Measurements from ENCODE around the gene DNAH17. TPM values are rescaled to one million over a fixed set of nuclear protein-coding genes. Genes with fewer than 3 reads are reported as not detected.

DNAH17 gene
- total RNA-seq, 1 donor from 2014 or later = 0.54 TPM

GRCh38 chr17:78581304-78581703 lies 4.1 kb upstream of the DNAH17 start:
- DNase-seq (ENCODE audit: extremely low spot score, unreplicated experiment) = no peak
- no peak for TF ChIP-seq CTCF (IDR thresholded peaks at IDR 0.05)
- Mint-ChIP-seq H3K4me1 (ENCODE audit: unreplicated experiment) (no peaks in the 10 kb centered on the region), H3K27ac (ENCODE audit: unreplicated experiment) (no peak overlapping the region), H3K27me3 (ENCODE audit: unreplicated experiment) (no peaks in the 10 kb centered on the region), H3K9me3 (ENCODE audit: unreplicated experiment) (no peaks in the 10 kb centered on the region), H3K36me3 (ENCODE audit: unreplicated experiment) (no peaks in the 10 kb centered on the region), H3K4me3 (ENCODE audit: unreplicated experiment) (no peak overlapping the region)

- Mint-ChIP-seq H3K4me3 (ENCODE audit: unreplicated experiment) (no peak overlapping the region), H3K36me3 (ENCODE audit: unreplicated experiment) (no peaks in the 10 kb centered on the region), H3K27me3 (ENCODE audit: unreplicated experiment) (no peaks in the 10 kb centered on the region), H3K4me1 (ENCODE audit: unreplicated experiment) (no peaks in the 10 kb centered on the region), H3K27ac (ENCODE audit: unreplicated experiment) (no peak overlapping the region), H3K9me3 (ENCODE audit: unreplicated experiment) (no peaks in the 10 kb centered on the region)
- TF ChIP-seq CTCF (IDR thresholded peaks at IDR 0.05) = no peak
- no peak for DNase-seq (ENCODE audit: extremely low spot score, unreplicated experiment)
Observed at GRCh38 chr17:78580277-78580804, 3.1 kb upstream of the DNAH17 start.

GRCh38 chr17:78576389-78577112 lies 645 bp downstream of the DNAH17 start:
- DNase-seq (ENCODE audit: extremely low spot score, unreplicated experiment) = no peak
- no peak overlapping the region for H3K4me3 Mint-ChIP-seq (ENCODE audit: unreplicated experiment)
- H3K9me3 Mint-ChIP-seq (ENCODE audit: unreplicated experiment) = no peaks in the 10 kb centered on the region
- no peaks in the 10 kb centered on the region for H3K27me3 Mint-ChIP-seq (ENCODE audit: unreplicated experiment)
- no peak for TF ChIP-seq CTCF (IDR thresholded peaks at IDR 0.05)
- no peaks in the 10 kb centered on the region for H3K36me3 Mint-ChIP-seq (ENCODE audit: unreplicated experiment)
- H3K4me1 Mint-ChIP-seq (ENCODE audit: unreplicated experiment) = no peaks in the 10 kb centered on the region
- no peak overlapping the region for H3K27ac Mint-ChIP-seq (ENCODE audit: unreplicated experiment)

GRCh38 chr17:78575899-78576298 lies 1.3 kb downstream of the DNAH17 start:
- no peak overlapping the region for H3K27ac Mint-ChIP-seq (ENCODE audit: unreplicated experiment)
- TF ChIP-seq CTCF (IDR thresholded peaks at IDR 0.05) = no peak
- DNase-seq (ENCODE audit: extremely low spot score, unreplicated experiment) = no peak
- no peaks in the 10 kb centered on the region for H3K36me3 Mint-ChIP-seq (ENCODE audit: unreplicated experiment)
- no peaks in the 10 kb centered on the region for H3K9me3 Mint-ChIP-seq (ENCODE audit: unreplicated experiment)
- no peaks in the 10 kb centered on the region for H3K27me3 Mint-ChIP-seq (ENCODE audit: unreplicated experiment)
- no peak overlapping the region for H3K4me3 Mint-ChIP-seq (ENCODE audit: unreplicated experiment)
- H3K4me1 Mint-ChIP-seq (ENCODE audit: unreplicated experiment) = no peaks in the 10 kb centered on the region

GRCh38 chr17:78575340-78575739 lies 1.9 kb downstream of the DNAH17 start:
- no peak for DNase-seq (ENCODE audit: extremely low spot score, unreplicated experiment)
- TF ChIP-seq CTCF (IDR thresholded peaks at IDR 0.05) = no peak
- no peaks in the 10 kb centered on the region for H3K9me3 Mint-ChIP-seq (ENCODE audit: unreplicated experiment)
- H3K27ac Mint-ChIP-seq (ENCODE audit: unreplicated experiment) = no peak overlapping the region
- no peaks in the 10 kb centered on the region for H3K36me3 Mint-ChIP-seq (ENCODE audit: unreplicated experiment)
- no peaks in the 10 kb centered on the region for H3K4me1 Mint-ChIP-seq (ENCODE audit: unreplicated experiment)
- no peaks in the 10 kb centered on the region for H3K27me3 Mint-ChIP-seq (ENCODE audit: unreplicated experiment)
- H3K4me3 Mint-ChIP-seq (ENCODE audit: unreplicated experiment) = no peak overlapping the region

Measured in osteocyte (in vitro differentiated cells).